Measurements from ENCODE around the gene IFNK. TPM values are rescaled to one million over a fixed set of nuclear protein-coding genes. Genes with fewer than 3 reads are reported as not detected.

The IFNK gene
- total and polyA plus RNA-seq, 2 experiments from 2014 or later, result not detected

GRCh38 chr9:27541740-27542139 is 17.6 kb downstream of the IFNK start:
- H3K4me2 ChIP-seq, result no peak overlapping the region
- H3K9me2 ChIP-seq (replicated peaks; ENCODE audit: insufficient read depth), result no peaks in the 10 kb centered on the region
- no peaks in the 10 kb centered on the region for H3K27me3 ChIP-seq
- DNase-seq (ENCODE audit: low spot score), result no peak
- H3K79me2 ChIP-seq, result no peaks in the 10 kb centered on the region
- no peak overlapping the region for H3K27ac ChIP-seq
- H4K20me1 ChIP-seq (ENCODE audit: insufficient read depth, poor library complexity, severe bottlenecking), result no peaks in the 10 kb centered on the region
- H3K4me3 ChIP-seq, result no peak overlapping the region
- no peaks in the 10 kb centered on the region for H3K36me3 ChIP-seq (replicated peaks; ENCODE audit: insufficient read depth, low read depth)
- WGBS (ENCODE audit: low lambda C conversion rate, missing lambda C conversion rate), result 98% methylated on average over 4 of the region's 4 CpGs
- no peak overlapping the region for H2AFZ ChIP-seq
- peaks cover 16% of the 10 kb centered on the region for H3K4me1 ChIP-seq (ENCODE audit: insufficient read depth)
- TF ChIP-seq EZH2phosphoT487 (IDR thresholded peaks at IDR 0.05; ENCODE audit: low read depth, severe bottlenecking, unreplicated experiment), result no peak
- TF ChIP-seq EZH2 (IDR thresholded peaks at IDR 0.05; ENCODE audit: borderline replicate concordance), result no peak
- no peaks in the 10 kb centered on the region for H3K9me3 ChIP-seq (ENCODE audit: low read depth)

- DNase-seq (ENCODE audit: low spot score), result no peak
- H3K4me2 ChIP-seq, result no peak overlapping the region
These were observed 18.4 kb downstream of the IFNK start for GRCh38 chr9:27542508-27542907.

GRCh38 chr9:27545471-27545870 is 21.4 kb downstream of the IFNK start:
- no peak overlapping the region for H3K4me2 ChIP-seq
- 93% methylated on average over 3 of the region's 3 CpGs for WGBS (ENCODE audit: low lambda C conversion rate, missing lambda C conversion rate)
- no peak for DNase-seq (ENCODE audit: low spot score)
- no peaks in the 10 kb centered on the region for H3K9me3 ChIP-seq (ENCODE audit: low read depth)
- H3K4me1 ChIP-seq (ENCODE audit: insufficient read depth), result peaks cover under 1% of the 10 kb centered on the region
- no peaks in the 10 kb centered on the region for H3K36me3 ChIP-seq (replicated peaks; ENCODE audit: insufficient read depth, low read depth)
- H3K79me2 ChIP-seq, result no peaks in the 10 kb centered on the region
- H3K9me2 ChIP-seq (replicated peaks; ENCODE audit: insufficient read depth), result no peaks in the 10 kb centered on the region
- H2AFZ ChIP-seq, result no peak overlapping the region
- H3K4me3 ChIP-seq, result no peak overlapping the region
- H3K27ac ChIP-seq, result no peak overlapping the region
- H4K20me1 ChIP-seq (ENCODE audit: insufficient read depth, poor library complexity, severe bottlenecking), result no peaks in the 10 kb centered on the region
- TF ChIP-seq CTCF (IDR thresholded peaks at IDR 0.05; ENCODE audit: poor library complexity) (no peak), EZH2phosphoT487 (IDR thresholded peaks at IDR 0.05; ENCODE audit: low read depth, severe bottlenecking, unreplicated experiment) (no peak), EZH2 (IDR thresholded peaks at IDR 0.05; ENCODE audit: borderline replicate concordance) (no peak)
- H3K27me3 ChIP-seq, result no peaks in the 10 kb centered on the region

More at GRCh38 chr9:27542508-27542907, 18.4 kb downstream of the IFNK start:
- H3K4me3 ChIP-seq, result no peak overlapping the region
- H3K27ac ChIP-seq, result no peak overlapping the region
- H3K79me2 ChIP-seq, result no peaks in the 10 kb centered on the region
- H3K4me1 ChIP-seq (ENCODE audit: insufficient read depth), result peaks cover 16% of the 10 kb centered on the region
- no peaks in the 10 kb centered on the region for H3K9me2 ChIP-seq (replicated peaks; ENCODE audit: insufficient read depth)
- no peaks in the 10 kb centered on the region for H4K20me1 ChIP-seq (ENCODE audit: insufficient read depth, poor library complexity, severe bottlenecking)
- TF ChIP-seq EZH2 (IDR thresholded peaks at IDR 0.05; ENCODE audit: borderline replicate concordance), result no peak
- no peak for TF ChIP-seq CTCF (IDR thresholded peaks at IDR 0.05; ENCODE audit: poor library complexity)
- TF ChIP-seq EZH2phosphoT487 (IDR thresholded peaks at IDR 0.05; ENCODE audit: low read depth, severe bottlenecking, unreplicated experiment), result no peak
- no peak overlapping the region for H2AFZ ChIP-seq
- no peaks in the 10 kb centered on the region for H3K9me3 ChIP-seq (ENCODE audit: low read depth)
- no peaks in the 10 kb centered on the region for H3K36me3 ChIP-seq (replicated peaks; ENCODE audit: insufficient read depth, low read depth)
- 67% methylated on average over 2 of the region's 2 CpGs for WGBS (ENCODE audit: low lambda C conversion rate, missing lambda C conversion rate)
- no peaks in the 10 kb centered on the region for H3K27me3 ChIP-seq

GRCh38 chr9:27548055-27548741 is 24.1 kb downstream of the IFNK start:
- Histone ChIP-seq H3K27me3 (no peaks in the 10 kb centered on the region), H3K4me1 (ENCODE audit: insufficient read depth) (no peaks in the 10 kb centered on the region), H3K79me2 (no peaks in the 10 kb centered on the region), H3K9me3 (ENCODE audit: low read depth) (no peaks in the 10 kb centered on the region), H3K27ac (no peak overlapping the region), H3K36me3 (replicated peaks; ENCODE audit: insufficient read depth, low read depth) (no peaks in the 10 kb centered on the region), H3K4me3 (no peak overlapping the region), H4K20me1 (ENCODE audit: insufficient read depth, poor library complexity, severe bottlenecking) (no peaks in the 10 kb centered on the region), H2AFZ (no peak overlapping the region), H3K9me2 (replicated peaks; ENCODE audit: insufficient read depth) (no peaks in the 10 kb centered on the region), H3K4me2 (no peak overlapping the region)
- peak; percentile 69 for DNase-seq (ENCODE audit: low spot score)
- TF ChIP-seq EZH2 (IDR thresholded peaks at IDR 0.05; ENCODE audit: borderline replicate concordance), result no peak
- peak; percentile 65 for TF ChIP-seq CTCF (IDR thresholded peaks at IDR 0.05; ENCODE audit: poor library complexity)
- 55% methylated on average over 10 of the region's 10 CpGs for WGBS (ENCODE audit: low lambda C conversion rate, missing lambda C conversion rate)

Measured in hepatocyte (in vitro differentiated cells).